Natural killer cell (primary cell): ENCODE measurements around the gene GTF2E1. TPM values are rescaled to one million over a fixed set of nuclear protein-coding genes. Genes with fewer than 3 reads are reported as not detected.

ENCODE experiments used
- ATAC-seq, 3 donors: fragments of 150-1000 bp in 2 of 3; fragments of 200-7000 bp in 1 of 3; cut with Tn5 transposase; 1 replicate in 1 of 3; 2 replicates in 2 of 3; pipeline ENCODE4 v1.10.0; 2021; ENCODE audit warnings: mild to moderate bottlenecking in 2 of 3, moderate library complexity in 2 of 3
- DNase-seq, 2 donors: peaks; one replicate each; pipeline versions ENCODE4 v3.0.0 to v3.0.0-alpha.2; 2013 to 2021; ENCODE audit warnings: mixed read lengths in 1 of 2
- H3K27ac ChIP-seq: one replicate; pipeline ENCODE4 v1.5.1; 2013; ENCODE audit warnings: mild to moderate bottlenecking, low read length
- H3K27me3 ChIP-seq: one replicate; pipeline ENCODE4 v1.6.1; 2013; ENCODE audit warnings: low read length; ENCODE audit not compliant: control insufficient read depth, insufficient read depth
- H3K36me3 ChIP-seq: one replicate; pipeline ENCODE4 v1.6.1; 2013; ENCODE audit warnings: low read length; ENCODE audit not compliant: control insufficient read depth, insufficient read depth
- H3K4me1 ChIP-seq: one replicate; pipeline ENCODE4 v1.6.1; 2013; ENCODE audit warnings: low read length; ENCODE audit not compliant: control insufficient read depth, insufficient read depth
- H3K4me3 ChIP-seq: one replicate; pipeline ENCODE4 v1.5.1; 2013; ENCODE audit warnings: low read length
- H3K9me3 ChIP-seq: one replicate; pipeline ENCODE4 v1.6.1; 2013; ENCODE audit warnings: low read length; ENCODE audit not compliant: control insufficient read depth, insufficient read depth
- H3K27ac Mint-ChIP-seq, 2 donors: one replicate each; pipeline ENCODE4 v1.8.0; 2022; ENCODE audit warnings: mild to moderate bottlenecking in 2 of 2, mixed read lengths in 2 of 2, moderate library complexity in 1 of 2
- H3K27me3 Mint-ChIP-seq, 2 donors: one replicate each; pipeline ENCODE4 v1.8.0; 2022; ENCODE audit warnings: low read depth in 2 of 2, mixed read lengths in 2 of 2
- H3K36me3 Mint-ChIP-seq: one replicate; pipeline ENCODE4 v1.8.0; 2022; ENCODE audit warnings: mixed read lengths
- H3K4me1 Mint-ChIP-seq, 2 donors: one replicate each; pipeline ENCODE4 v1.8.0; 2022; ENCODE audit warnings: mixed read lengths in 2 of 2
- H3K4me3 Mint-ChIP-seq: one replicate; pipeline ENCODE4 v1.8.0; 2022; ENCODE audit warnings: mild to moderate bottlenecking, moderate library complexity, mixed read lengths
- H3K9me3 Mint-ChIP-seq, 2 donors: one replicate each; pipeline ENCODE4 v1.8.0; 2022; ENCODE audit warnings: mixed read lengths in 2 of 2
- WGBS: methylation state at CpG from one replicate; pipeline ENCODE4 v1.1.7; 2013; ENCODE audit warnings: missing lambda C conversion rate; ENCODE audit not compliant: insufficient coverage; 5-methylcytosine and 5-hydroxymethylcytosine counted together
- intact Hi-C: fragments of 100-400 bp; cut with micrococcal nuclease; formaldehyde crosslinking; loops from one replicate; pipeline ENCODE4 v1.14.2; 2022
- total RNA-seq, 4 donors: library from RNA; stranded (reverse); fragments of 120-200 nt in 1 of 4; gene quantifications; one replicate each; pipeline versions ENCODE4 v1.2.3 to v1.2.4, GENCODE V29; 2013 to 2022
- TF ChIP-seq, protein P1 (sequence below): fragments of 200-600 bp; IDR thresholded peaks from one replicate; pipeline ENCODE4 v1.8.0; 2022; ENCODE audit warnings: antibody characterized with exemption

The GTF2E1 gene
- total RNA-seq, 3 donors from 2014 or later (not counting 1 experiment from before 2014, with no cell fraction given), result 10.9 to 15.7 (median 12.7) TPM

DNA sequence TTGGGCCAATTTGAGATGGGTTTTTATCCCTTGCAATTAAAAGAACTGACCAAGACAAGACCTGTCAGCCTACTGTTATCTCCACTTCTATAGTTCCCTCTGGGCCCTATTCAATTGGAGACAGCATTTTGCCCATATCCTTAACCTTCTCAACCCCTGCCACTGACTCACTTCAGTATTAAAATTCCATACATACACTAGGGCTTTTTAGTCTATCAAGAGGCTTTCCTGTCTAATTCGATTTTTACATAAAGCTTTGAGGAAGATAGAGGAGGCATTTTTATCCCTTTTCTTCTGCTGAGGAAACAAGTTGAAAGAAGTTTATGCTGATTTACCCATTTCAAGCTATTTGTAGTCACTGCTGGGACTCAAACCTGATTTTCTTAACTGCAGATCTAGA is 51.1 kb downstream of the GTF2E1 start:
- Mint-ChIP-seq H3K4me1 (no peaks in the 10 kb centered on the region), H3K36me3 (no peaks in the 10 kb centered on the region), H3K27ac (no peak overlapping the region), H3K4me3 (no peak overlapping the region), H3K27me3 (peaks cover 0 to 3% of the 10 kb centered on the region in 2 donors), H3K9me3 (no peaks in the 10 kb centered on the region)
- WGBS, result no CpG with 5 or more reads among the region's 1 CpG
- Histone ChIP-seq H3K9me3 (no peaks in the 10 kb centered on the region), H3K27ac (no peak overlapping the region), H3K36me3 (no peaks in the 10 kb centered on the region), H3K4me1 (no peaks in the 10 kb centered on the region), H3K4me3 (no peak overlapping the region), H3K27me3 (no peaks in the 10 kb centered on the region)
- ATAC-seq (no peak), DNase-seq (no peak)
- intact Hi-C loops, result no loop called here
- TF ChIP-seq, protein P1, sequence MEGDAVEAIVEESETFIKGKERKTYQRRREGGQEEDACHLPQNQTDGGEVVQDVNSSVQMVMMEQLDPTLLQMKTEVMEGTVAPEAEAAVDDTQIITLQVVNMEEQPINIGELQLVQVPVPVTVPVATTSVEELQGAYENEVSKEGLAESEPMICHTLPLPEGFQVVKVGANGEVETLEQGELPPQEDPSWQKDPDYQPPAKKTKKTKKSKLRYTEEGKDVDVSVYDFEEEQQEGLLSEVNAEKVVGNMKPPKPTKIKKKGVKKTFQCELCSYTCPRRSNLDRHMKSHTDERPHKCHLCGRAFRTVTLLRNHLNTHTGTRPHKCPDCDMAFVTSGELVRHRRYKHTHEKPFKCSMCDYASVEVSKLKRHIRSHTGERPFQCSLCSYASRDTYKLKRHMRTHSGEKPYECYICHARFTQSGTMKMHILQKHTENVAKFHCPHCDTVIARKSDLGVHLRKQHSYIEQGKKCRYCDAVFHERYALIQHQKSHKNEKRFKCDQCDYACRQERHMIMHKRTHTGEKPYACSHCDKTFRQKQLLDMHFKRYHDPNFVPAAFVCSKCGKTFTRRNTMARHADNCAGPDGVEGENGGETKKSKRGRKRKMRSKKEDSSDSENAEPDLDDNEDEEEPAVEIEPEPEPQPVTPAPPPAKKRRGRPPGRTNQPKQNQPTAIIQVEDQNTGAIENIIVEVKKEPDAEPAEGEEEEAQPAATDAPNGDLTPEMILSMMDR, result no peak

DNA sequence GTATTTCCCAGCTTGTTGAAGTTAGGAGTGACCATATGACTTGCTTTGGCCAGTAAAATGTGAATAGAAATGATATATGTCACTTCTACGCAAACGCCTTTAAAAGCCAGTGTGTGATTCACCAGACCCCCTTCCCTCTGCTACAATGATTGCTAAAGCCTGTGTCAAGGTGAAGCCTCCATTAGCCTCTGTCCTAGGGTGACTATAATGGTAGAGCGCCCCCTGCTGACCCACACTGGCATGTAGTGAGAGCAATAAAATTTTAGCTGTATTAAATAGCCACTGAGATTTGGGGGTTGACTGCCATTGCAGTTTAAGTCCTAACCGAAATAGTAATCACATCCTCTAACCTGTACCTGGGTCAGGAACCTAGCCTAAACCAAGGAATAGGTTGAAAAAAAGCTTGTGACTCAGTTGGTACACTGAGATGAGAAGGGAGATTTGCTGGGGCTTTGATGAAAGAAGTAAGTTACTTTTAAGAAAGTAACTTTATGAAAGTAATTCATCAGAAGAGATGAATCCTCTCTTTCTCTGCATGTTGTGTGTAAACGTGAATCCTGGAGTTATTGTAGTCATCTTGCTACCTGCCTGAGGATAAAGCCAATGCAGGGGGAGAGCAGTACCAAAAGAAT is 52.6 kb downstream of the GTF2E1 start:
- Histone ChIP-seq H3K27ac (no peak overlapping the region), H3K9me3 (no peaks in the 10 kb centered on the region), H3K27me3 (no peaks in the 10 kb centered on the region), H3K4me3 (no peak overlapping the region), H3K4me1 (no peaks in the 10 kb centered on the region), H3K36me3 (no peaks in the 10 kb centered on the region)
- ATAC-seq, result peak; percentile 83 to 98 (median 97)
- DNase-seq, result peak; percentile 68 to 86
- Mint-ChIP-seq H3K4me3 (no peak overlapping the region), H3K27me3 (peaks cover 0 to 3% of the 10 kb centered on the region in 2 donors), H3K27ac (no peak overlapping the region), H3K9me3 (no peaks in the 10 kb centered on the region), H3K4me1 (no peaks in the 10 kb centered on the region), H3K36me3 (no peaks in the 10 kb centered on the region)
- WGBS, result 34% methylated on average over 5 of the region's 5 CpGs
- TF ChIP-seq, protein P1, result peak; percentile 63
- intact Hi-C loops, result loop anchor here (1.0 kb wide), 1 partner anchor 234 kb away; no protein-coding TSS in a partner anchor

DNA sequence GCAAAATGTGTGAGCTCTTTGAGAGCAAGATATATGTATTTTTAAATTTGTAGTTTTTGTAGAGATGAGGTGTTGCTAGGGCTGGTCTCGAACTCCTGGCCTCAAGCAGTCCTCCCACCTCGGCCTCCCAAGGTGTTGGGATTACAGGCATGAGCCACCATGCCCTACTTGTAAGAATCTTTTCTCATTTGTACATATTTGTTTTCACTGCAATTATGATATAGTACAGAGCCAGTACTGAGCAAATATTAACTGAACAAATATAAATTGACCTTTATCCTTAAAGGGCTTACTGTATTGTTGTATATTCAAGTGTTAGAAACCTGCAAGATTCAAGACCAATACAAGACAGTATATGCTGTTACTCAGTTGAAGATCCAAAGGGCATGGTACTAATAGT is 53.4 kb downstream of the GTF2E1 start:
- Mint-ChIP-seq H3K4me3 (no peak overlapping the region), H3K27ac (no peak overlapping the region), H3K36me3 (no peaks in the 10 kb centered on the region), H3K4me1 (no peaks in the 10 kb centered on the region), H3K9me3 (no peaks in the 10 kb centered on the region), H3K27me3 (peaks cover 3% of the 10 kb centered on the region in 2 donors)
- WGBS, result 59% methylated on average over 2 of the region's 2 CpGs
- intact Hi-C loops, result loop anchor here (1.0 kb wide), 1 partner anchor 235 kb away; no protein-coding TSS in a partner anchor
- H3K27me3 ChIP-seq, result no peaks in the 10 kb centered on the region
- no peaks in the 10 kb centered on the region for H3K9me3 ChIP-seq
- no peaks in the 10 kb centered on the region for H3K4me1 ChIP-seq
- ATAC-seq, result no peak
- TF ChIP-seq, protein P1, result no peak
- no peak overlapping the region for H3K4me3 ChIP-seq
- no peak for DNase-seq
- no peak overlapping the region for H3K27ac ChIP-seq
- H3K36me3 ChIP-seq, result no peaks in the 10 kb centered on the region

DNA sequence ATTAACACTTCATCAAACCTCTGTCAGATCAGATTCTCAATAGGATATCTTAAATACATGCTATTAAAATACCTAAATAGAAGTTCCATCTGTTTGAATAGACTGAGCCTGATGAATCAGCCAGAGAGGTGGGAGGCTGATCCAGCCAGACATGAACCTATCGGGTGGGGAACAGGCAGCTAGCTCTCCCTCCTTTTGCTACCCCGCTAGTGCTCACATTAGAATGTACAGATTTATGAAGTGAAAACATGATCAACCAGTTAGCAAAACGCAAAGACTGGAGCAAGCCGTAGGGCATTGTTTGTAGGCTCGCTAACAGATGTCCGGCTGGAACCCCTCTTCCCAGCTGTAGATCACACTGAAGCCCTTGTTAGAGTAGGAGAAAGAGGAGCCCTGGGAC is 54.4 kb downstream of the GTF2E1 start:
- TF ChIP-seq, protein P1, result no peak
- intact Hi-C loops, result no loop called here
- ATAC-seq, result no peak
- Histone ChIP-seq H3K27me3 (no peaks in the 10 kb centered on the region), H3K36me3 (no peaks in the 10 kb centered on the region), H3K4me3 (no peak overlapping the region), H3K4me1 (no peaks in the 10 kb centered on the region), H3K27ac (no peak overlapping the region), H3K9me3 (no peaks in the 10 kb centered on the region)
- Mint-ChIP-seq H3K4me1 (no peaks in the 10 kb centered on the region), H3K4me3 (no peak overlapping the region), H3K27me3 (peaks cover 3 to 13% of the 10 kb centered on the region in 2 donors), H3K9me3 (no peaks in the 10 kb centered on the region), H3K36me3 (no peaks in the 10 kb centered on the region), H3K27ac (no peak overlapping the region)
- WGBS, result 87% methylated on average over 6 of the region's 6 CpGs
- DNase-seq, result no peak
